Measurements from ENCODE around the gene KCNJ6.

KCNJ6 gene

GRCh38 chr21:37863842-37864241 lies 52.4 kb downstream of the KCNJ6 start:
- DNase-seq (ENCODE audit: low spot score), result no peak

DNA sequence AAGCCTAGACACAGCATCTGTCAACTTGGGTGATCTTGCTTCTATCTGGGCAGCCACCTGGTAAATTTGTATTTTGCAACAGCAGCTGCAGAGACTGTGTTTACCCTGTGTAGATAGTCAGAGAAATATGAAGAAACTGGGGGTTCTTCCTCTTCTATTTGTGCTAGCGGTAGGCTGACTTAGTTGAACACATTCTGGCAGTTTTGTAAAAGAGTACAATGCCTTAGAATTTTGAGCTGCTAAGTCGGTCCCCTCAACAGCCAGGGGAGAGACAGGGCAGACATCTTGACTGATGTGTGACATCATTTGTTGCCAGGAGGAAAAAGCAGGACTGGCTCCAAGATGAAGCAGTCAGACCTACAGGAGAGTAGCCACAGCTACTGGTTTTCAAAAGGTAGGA lies 53.7 kb downstream of the KCNJ6 start:
- no peak for DNase-seq (ENCODE audit: low spot score)

GRCh38 chr21:37861561-37861960 lies 54.7 kb downstream of the KCNJ6 start:
- no peak for DNase-seq (ENCODE audit: low spot score)

GRCh38 chr21:37860416-37860815 lies 55.8 kb downstream of the KCNJ6 start:
- no peak for DNase-seq (ENCODE audit: low spot score)

DNA sequence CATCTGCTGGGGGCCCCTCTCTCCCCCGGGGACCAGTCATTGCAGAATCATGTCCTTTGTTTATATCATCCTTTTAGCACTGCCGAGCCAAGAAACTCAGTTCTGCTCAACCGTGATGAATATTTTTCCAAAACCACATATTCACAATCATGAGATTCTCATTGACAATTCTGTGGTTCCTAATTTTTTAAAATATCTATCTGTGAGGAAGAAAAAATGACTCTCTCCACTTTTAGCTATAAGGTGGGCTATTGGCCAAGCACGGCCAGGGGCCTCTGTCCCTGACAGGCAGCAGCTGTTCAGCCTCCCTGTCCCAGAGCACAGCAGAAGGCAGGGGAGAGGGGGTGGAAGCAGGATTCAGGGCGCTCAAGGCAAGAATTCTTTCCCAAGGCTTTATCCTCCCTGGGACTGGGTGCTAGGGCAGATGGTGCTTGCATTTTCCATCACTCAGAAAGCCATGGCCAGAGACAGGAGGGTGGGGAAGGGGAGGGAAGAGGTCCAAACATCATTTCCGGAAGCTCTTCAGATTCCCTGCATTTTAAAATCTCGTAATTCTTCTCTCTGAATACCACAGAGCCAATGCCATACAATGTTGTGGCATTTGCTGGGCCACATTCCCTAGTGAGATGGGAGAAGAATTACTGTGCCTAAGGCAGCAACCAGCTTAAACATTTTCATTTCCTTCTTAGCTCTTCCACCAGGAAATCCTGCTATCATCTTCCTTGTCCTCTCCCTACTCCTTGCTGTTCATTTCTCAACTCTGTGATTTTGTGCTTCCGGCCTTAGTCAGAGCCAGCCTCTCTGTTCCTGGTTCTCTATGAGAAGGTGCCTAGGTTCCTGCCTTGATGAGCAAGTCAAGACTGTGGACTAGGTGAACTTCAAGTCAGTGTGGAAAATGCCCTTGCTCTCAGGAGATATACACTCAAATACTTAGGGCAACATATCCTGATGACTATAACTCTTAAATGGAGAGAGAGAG lies 60.3 kb downstream of the KCNJ6 start:
- DNase-seq (ENCODE audit: low spot score), result no peak

DNA sequence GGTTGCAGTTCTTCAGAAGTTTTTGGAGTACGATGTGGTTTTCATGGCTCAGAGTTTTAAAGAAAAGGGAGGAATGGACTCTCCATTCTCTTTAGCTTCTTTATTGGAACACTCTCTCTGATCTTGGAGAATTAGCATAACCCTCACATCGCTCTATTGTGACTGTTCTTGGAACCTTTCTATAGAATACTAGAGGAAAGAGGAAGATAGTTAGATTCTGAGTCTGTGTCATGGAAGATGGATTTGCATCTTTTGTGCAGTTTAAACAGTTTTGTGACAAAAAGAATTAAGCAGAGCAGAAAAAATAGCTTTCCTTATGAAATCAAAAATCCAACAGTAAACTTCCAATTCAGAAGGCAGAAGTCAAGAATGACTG lies 61.0 kb downstream of the KCNJ6 start:
- no peak for DNase-seq (ENCODE audit: low spot score)

- no peak for DNase-seq (ENCODE audit: low spot score)
These were observed 66.7 kb downstream of the KCNJ6 start for GRCh38 chr21:37849506-37850102.

DNA sequence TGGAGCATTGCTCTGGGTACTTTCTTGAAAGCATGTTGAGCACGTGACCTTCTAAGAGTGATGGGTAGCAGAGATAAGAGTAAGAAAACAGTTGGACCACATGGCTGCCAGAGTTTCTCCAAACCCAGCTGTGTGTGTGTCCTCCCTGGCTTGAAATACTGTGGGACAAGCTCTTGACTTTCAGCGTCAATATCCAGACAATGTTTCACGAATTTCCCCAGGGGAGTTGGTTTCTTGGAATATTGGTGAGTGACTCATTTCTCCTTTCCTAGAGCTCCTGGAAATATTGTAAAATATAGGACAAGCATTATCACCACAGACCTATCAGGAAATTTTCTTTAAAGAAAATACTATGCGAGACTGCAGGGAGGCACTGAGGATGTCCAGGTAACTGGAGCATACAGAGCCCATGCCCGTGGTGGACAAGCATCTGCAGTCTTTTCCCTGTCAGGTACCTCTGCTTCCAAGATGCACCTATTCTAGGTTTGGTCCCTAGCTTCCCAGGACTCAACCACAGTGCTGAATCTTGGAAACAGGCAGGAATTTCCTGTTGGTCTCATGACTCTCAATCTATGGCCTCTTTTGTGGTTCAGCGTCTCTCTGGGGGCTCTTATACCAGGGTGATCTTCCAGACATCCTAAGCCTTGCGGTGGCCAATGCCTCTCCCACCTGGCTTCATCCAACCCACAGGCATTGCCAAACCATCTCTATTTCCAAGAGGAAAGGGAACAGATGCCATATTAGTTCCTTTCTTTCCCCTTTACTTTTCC lies 67.4 kb downstream of the KCNJ6 start:
- no peak for DNase-seq (ENCODE audit: low spot score)

GRCh38 chr21:37845535-37845934 lies 70.7 kb downstream of the KCNJ6 start:
- DNase-seq (ENCODE audit: low spot score), result no peak

- no peak for DNase-seq (ENCODE audit: low spot score)
These were observed 73.1 kb downstream of the KCNJ6 start for GRCh38 chr21:37843191-37843590.

GRCh38 chr21:37842163-37842919 lies 73.9 kb downstream of the KCNJ6 start:
- DNase-seq (ENCODE audit: low spot score), result no peak

GRCh38 chr21:37837381-37837780 lies 78.9 kb downstream of the KCNJ6 start:
- no peak for DNase-seq (ENCODE audit: low spot score)

- DNase-seq (ENCODE audit: low spot score), result no peak
These were observed 80.8 kb downstream of the KCNJ6 start for GRCh38 chr21:37835481-37835880.

DNA sequence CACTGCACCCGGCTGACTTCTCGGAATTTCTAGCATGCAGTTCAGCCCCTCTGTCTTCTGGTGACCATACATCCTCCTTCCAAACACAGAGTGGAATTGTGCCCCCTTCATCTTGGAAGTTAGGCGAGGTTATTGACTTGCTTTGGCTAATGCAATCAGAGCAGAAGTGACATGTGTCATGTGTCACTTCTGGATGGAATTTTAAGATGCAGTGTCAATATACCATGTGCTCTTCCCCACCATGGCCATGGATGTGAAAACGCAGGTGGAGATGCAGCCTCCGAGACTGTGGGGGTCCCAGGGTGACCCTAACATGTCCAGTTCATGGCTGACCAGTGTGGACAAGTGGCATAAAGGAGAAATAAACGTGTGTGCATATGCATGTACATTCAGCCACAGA lies 83.0 kb downstream of the KCNJ6 start:
- no peak for DNase-seq (ENCODE audit: low spot score)

DNA sequence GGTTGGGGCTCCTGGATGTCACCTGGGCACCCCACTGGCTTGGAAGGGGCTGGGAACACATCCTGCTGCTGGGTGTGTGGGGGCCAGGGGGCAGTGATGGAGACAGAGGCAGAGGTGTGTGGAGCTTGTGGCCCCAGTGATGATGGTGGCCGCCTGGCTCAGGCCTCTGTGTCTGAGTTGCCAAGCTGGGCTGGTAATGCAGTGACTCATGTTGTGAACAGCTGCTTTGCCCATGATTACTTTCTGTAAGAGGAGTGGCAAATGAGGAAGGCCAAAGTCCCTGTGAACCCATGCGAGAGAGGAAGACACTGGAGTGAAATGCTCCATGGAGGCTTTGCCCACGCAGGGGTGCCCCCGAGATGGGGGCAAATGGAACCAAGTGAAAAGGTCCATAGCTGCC lies 86.8 kb downstream of the KCNJ6 start:
- DNase-seq (ENCODE audit: low spot score), result no peak

DNA sequence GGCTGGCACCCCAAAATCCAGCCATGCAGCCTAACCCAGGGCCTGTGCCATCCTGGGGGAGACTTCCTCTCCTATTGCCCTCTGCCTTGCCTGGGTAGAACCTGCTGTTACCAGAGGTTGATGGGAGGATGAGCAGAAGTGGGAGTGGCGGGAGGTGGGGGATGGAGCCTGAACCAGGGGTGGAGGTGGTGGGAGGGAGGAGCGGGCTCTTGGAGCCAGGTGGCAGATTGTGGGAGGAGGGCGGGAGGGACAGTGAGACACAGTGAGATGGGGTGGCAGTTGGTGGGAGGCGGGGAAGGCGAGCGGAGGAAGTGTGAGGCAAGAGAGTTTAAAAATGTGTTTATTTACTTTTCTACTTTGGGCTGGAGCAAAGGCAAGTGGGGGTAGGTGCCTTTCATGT lies 87.3 kb downstream of the KCNJ6 start:
- no peak for DNase-seq (ENCODE audit: low spot score)

- DNase-seq (ENCODE audit: low spot score), result no peak
These were observed 87.7 kb downstream of the KCNJ6 start for GRCh38 chr21:37828556-37828955.

- no peak for DNase-seq (ENCODE audit: low spot score)
These were observed 88.3 kb downstream of the KCNJ6 start for GRCh38 chr21:37827913-37828312.

GRCh38 chr21:37821786-37822450 lies 94.3 kb downstream of the KCNJ6 start:
- no peak for DNase-seq (ENCODE audit: low spot score)

DNA sequence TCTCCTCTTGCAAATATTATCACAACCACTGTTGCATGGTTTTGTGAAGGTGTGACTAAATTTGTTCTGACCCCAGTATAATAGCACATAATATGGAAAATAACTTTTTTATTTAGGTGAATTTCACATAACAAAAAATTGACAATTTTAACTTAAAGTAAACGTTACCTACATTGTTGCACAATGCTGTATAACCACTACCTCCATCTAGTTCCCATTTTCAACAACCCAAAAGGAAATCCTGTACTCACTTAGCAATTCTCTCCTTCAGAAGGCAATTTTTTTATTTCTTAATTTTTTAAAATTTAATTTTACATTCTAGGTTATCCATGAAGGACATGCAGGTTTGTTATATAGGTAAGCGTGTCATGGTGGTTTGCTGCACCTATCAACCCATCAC lies 95.2 kb downstream of the KCNJ6 start:
- no peak for DNase-seq (ENCODE audit: low spot score)

DNA sequence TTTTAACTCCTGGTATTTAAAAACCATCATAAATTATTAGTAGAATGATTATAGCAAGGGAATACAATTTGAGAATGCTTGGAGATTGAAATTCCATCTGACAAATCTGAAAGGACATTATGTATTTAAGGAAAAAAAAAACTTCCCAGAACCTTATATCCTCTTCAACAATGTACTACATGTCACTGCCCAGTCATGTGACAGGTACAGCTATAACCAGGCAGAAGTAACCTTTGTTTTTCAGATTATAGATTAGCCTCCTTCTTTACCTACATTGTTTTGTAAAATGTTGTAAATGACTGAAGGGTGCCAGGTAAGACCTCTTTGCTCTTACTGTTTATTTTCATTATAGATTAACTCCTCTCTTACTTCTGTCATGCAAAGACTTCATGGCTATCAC lies 96.9 kb downstream of the KCNJ6 start:
- DNase-seq (ENCODE audit: low spot score), result no peak

GRCh38 chr21:37817242-37817641 lies 99.0 kb downstream of the KCNJ6 start:
- no peak for DNase-seq (ENCODE audit: low spot score)

Data from hematopoietic multipotent progenitor cell treated with erythropoietin and hydrocortisone succinate and interleukin-3 and kit ligand, for 15 days (in vitro differentiated cells).